Epithelial cell of proximal tubule (primary cell): ENCODE results near the gene RHOC. TPM values are rescaled to one million over a fixed set of nuclear protein-coding genes. Genes with fewer than 3 reads are reported as not detected.

Experiments
- DNase-seq: peaks from one replicate; pipeline ENCODE4 v3.0.0-alpha.2; 2011; ENCODE audit warnings: low read depth
- H3K4me3 ChIP-seq: 2 replicates; pipeline ENCODE4 v1.5.1; 2011; ENCODE audit warnings: low read depth, mild to moderate bottlenecking, low read length
- total RNA-seq: library from RNA; depleted of rRNA; stranded (reverse); fragments of >200 nt; gene quantifications from 2 replicates; pipeline ENCODE4 v1.2.3, GENCODE V29; 2015
- TF ChIP-seq, protein P1 (sequence below): conservative IDR thresholded peaks from 2 replicates; pipeline ENCODE4 v1.5.1; 2012; ENCODE audit warnings: low read depth, mild to moderate bottlenecking, low read length

Gene RHOC
- total RNA-seq, 1 donor from 2014 or later: 1,011 TPM

DNA sequence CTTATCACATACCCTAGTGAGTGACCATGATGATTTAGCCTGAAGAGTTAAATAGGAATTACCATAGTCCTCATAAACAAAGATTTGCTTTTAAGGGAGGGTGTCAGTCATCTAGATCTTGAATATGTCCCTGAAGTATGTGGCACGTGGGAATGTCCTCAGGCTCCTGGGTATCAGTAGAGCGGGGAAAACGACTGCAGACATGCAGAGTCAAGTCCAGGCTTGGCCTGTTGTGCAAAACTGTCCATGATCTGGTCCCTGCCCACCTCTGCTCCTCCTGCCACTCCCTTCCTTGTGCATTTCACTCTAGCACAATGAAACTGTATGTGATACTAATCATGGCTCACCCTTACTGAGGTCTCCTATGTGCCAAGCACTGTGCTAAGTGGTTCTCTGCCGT is 19.6 kb downstream of the RHOC start:
- H3K4me3 ChIP-seq: no peak overlapping the region
- no peak for DNase-seq
- TF ChIP-seq, protein P1, sequence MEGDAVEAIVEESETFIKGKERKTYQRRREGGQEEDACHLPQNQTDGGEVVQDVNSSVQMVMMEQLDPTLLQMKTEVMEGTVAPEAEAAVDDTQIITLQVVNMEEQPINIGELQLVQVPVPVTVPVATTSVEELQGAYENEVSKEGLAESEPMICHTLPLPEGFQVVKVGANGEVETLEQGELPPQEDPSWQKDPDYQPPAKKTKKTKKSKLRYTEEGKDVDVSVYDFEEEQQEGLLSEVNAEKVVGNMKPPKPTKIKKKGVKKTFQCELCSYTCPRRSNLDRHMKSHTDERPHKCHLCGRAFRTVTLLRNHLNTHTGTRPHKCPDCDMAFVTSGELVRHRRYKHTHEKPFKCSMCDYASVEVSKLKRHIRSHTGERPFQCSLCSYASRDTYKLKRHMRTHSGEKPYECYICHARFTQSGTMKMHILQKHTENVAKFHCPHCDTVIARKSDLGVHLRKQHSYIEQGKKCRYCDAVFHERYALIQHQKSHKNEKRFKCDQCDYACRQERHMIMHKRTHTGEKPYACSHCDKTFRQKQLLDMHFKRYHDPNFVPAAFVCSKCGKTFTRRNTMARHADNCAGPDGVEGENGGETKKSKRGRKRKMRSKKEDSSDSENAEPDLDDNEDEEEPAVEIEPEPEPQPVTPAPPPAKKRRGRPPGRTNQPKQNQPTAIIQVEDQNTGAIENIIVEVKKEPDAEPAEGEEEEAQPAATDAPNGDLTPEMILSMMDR: no peak

DNA sequence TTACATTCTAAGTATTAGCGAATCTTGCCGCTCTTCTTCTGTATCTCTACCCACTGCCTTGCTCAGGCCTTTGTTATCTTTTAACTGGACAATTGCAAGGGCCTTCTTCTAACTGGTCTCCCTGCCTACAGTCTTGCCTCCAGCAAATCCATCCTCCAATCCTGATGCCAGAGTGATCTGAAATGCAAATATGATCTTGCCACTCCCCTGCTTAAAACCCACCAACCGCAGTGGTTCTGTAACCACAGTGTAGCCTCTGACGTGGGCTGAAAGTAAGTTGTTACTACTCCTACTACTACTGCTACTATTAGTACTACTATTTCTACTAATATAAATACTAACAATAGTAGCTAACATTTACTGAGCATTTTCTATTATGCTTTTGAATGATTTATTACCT is 20.1 kb downstream of the RHOC start:
- DNase-seq: no peak
- no peak overlapping the region for H3K4me3 ChIP-seq
- TF ChIP-seq, protein P1: no peak

DNA sequence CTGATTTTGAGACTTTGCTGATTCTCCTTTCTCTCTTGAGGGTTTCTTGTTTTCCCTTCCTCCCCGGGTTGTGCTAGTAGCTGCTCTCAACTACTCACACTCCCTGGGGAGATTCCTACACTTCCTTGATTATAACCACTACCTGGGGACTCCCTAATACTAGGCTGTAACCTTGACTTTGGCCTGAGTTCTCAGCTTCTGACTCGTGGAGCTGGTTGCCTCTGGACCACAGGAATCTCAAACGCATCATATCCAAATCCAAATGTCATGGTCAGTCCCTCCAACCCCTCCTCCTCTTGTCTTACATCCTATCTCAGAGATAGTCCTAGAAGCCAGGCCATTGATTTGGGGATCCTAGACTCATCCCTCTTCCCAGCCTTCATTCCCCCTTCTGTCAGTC is 20.5 kb downstream of the RHOC start:
- no peak for DNase-seq
- TF ChIP-seq, protein P1: no peak
- H3K4me3 ChIP-seq: no peak overlapping the region

DNA sequence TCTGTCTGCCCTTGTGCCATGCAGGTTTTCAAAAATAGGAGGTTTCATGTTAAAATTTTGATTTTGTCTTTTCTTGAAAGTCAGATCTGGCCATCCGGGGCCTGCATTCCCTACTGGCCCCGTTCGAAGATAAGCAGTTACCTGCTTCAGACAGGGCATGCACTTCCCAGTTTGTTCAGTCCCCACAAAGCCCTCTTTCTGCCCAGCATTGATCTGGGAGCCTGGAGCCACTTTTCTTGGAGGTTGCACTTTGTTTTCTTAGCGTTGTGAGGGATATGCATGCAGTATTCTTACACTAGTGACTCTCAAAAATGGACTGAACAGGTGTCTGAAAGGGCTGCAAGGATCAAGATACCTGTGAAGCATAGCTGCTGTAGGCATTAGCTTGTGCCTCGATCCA is 21.0 kb downstream of the RHOC start:
- no peak overlapping the region for H3K4me3 ChIP-seq
- DNase-seq: no peak
- TF ChIP-seq, protein P1: no peak

DNA sequence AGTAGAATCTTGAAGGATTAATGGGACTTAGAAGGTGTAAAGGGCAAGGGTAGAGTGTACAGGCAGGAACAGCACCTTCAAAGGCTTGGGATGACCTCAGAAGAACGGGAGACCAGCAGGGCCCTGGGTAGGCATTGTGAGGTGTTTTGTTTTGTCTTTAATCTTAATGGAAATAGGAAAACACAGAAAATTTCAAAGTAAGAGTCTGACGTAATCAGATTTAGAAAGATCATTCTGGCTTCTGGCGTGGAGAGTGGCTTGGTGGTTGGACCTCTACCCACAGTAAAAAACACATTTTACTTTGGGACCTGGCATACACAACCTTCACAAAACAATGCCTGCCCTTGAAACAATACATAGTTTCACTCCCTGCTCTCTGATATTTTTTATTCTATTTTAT is 28.3 kb downstream of the RHOC start:
- DNase-seq: no peak
- no peak overlapping the region for H3K4me3 ChIP-seq
- TF ChIP-seq, protein P1: no peak

DNA sequence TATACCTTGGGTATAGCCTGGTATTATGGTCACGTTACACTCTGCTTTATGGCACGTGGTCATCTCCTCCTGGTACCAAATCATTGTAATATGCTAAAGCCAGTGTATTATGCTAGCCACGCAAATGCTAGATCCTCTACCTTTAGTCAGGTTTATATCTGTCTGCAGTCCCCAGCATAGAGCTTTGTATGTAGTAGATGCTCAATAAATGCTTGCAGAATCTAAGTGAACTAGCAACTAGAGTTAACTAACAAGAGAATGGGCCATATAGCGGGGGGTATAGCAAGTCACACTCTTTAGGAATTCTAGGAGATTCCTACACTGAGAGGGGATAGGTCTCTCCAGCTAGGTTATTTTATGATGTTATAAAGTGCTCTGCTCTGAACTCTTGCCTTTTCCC is 29.4 kb downstream of the RHOC start:
- no peak overlapping the region for H3K4me3 ChIP-seq
- TF ChIP-seq, protein P1: no peak

DNA sequence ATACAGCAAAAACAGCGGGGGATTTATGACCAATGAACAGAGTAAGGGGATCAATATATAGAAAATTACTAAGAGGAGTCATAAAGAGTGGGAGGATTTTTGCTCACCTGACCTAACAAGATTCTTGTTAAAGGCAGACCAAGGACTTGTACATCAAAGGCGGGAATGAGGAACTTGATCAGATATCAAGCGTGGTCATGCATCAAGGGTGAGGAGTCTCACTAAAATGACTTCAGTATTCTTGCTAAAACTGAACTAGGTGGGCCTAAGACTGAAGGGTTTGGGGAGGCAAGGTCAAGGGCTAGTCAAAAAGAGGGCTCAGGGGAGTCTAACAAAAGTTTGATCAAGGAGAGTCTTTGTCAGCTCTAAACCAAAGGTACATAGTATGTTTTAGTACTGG is 30.4 kb downstream of the RHOC start:
- TF ChIP-seq, protein P1: no peak
- no peak for DNase-seq
- no peak overlapping the region for H3K4me3 ChIP-seq

More for the DNA sequence above, 29.4 kb downstream of the RHOC start:
- DNase-seq: no peak
